Mesendoderm (in vitro differentiated cells): ENCODE measurements around the gene MAP4K2.

ENCODE experiments used
- DNase-seq: peaks from one replicate; pipeline ENCODE4 v3.0.0; 2013
- H2AK5ac ChIP-seq: 2 replicates; pipeline ENCODE4 v1.6.1; 2013; ENCODE audit warnings: low read length, inconsistent platforms
- H2BK120ac ChIP-seq: 2 replicates; pipeline ENCODE4 v1.6.1; 2013; ENCODE audit warnings: low read depth, mild to moderate bottlenecking, low read length, moderate library complexity, mixed read lengths
- H2BK15ac ChIP-seq: replicated peaks from 2 replicates; pipeline ENCODE4 v1.6.1; 2013; ENCODE audit warnings: low read depth, mild to moderate bottlenecking, moderate library complexity
- H2BK5ac ChIP-seq: 2 replicates; pipeline ENCODE4 v1.6.1; 2013; ENCODE audit warnings: low read length, inconsistent platforms
- H3K18ac ChIP-seq: 2 replicates; pipeline ENCODE4 v1.6.1; 2013; ENCODE audit warnings: mild to moderate bottlenecking, low read length, mixed read lengths
- H3K23ac ChIP-seq: one replicate; pipeline ENCODE4 v1.6.1; 2013; ENCODE audit warnings: low read length
- H3K27ac ChIP-seq: 2 replicates; pipeline ENCODE4 v1.5.1; 2013; ENCODE audit warnings: low read depth, mild to moderate bottlenecking, inconsistent platforms, low read length, moderate library complexity
- H3K27me3 ChIP-seq: 2 replicates; pipeline ENCODE4 v1.6.1; 2013; ENCODE audit warnings: low read length, control low read depth, mild to moderate bottlenecking, inconsistent platforms; ENCODE audit not compliant: insufficient read depth, poor library complexity
- H3K36me3 ChIP-seq: 2 replicates; pipeline ENCODE4 v1.6.1; 2013; ENCODE audit warnings: low read length, inconsistent platforms; ENCODE audit not compliant: control insufficient read depth, insufficient read depth
- H3K4ac ChIP-seq: one replicate; pipeline ENCODE4 v1.6.1; 2013; ENCODE audit warnings: low read depth, mild to moderate bottlenecking, low read length, moderate library complexity
- H3K4me1 ChIP-seq: 2 replicates; pipeline ENCODE4 v1.6.1; 2013; ENCODE audit warnings: low read depth, low read length, inconsistent platforms; ENCODE audit not compliant: control insufficient read depth
- H3K4me2 ChIP-seq: 2 replicates; pipeline ENCODE4 v1.6.1; 2013; ENCODE audit warnings: low read length
- H3K4me3 ChIP-seq: 2 replicates; pipeline ENCODE4 v1.5.1; 2013; ENCODE audit warnings: mild to moderate bottlenecking, low read length
- H3K56ac ChIP-seq: one replicate; pipeline ENCODE4 v1.6.1; 2013; ENCODE audit warnings: low read length
- H3K79me1 ChIP-seq: 2 replicates; pipeline ENCODE4 v1.6.1; 2013; ENCODE audit warnings: low read length, inconsistent platforms
- H3K79me2 ChIP-seq: 2 replicates; pipeline ENCODE4 v1.6.1; 2013; ENCODE audit warnings: mild to moderate bottlenecking, low read length; ENCODE audit not compliant: control insufficient read depth, insufficient read depth
- H3K9ac ChIP-seq: 2 replicates; pipeline ENCODE4 v1.6.1; 2013; ENCODE audit warnings: low read length, inconsistent platforms
- H4K5ac ChIP-seq: one replicate; pipeline ENCODE4 v1.6.1; 2013; ENCODE audit warnings: low read length
- H4K8ac ChIP-seq: one replicate; pipeline ENCODE4 v1.6.1; 2013; ENCODE audit warnings: low read depth, mild to moderate bottlenecking, control low read depth, low read length, moderate library complexity
- WGBS: extraction: QIAGEN DNeasy Blood & Tissue Kit; methylation state at CpG from one replicate; pipeline ENCODE4 v1.1.7; 2013; ENCODE audit warnings: low lambda C conversion rate, missing lambda C conversion rate; ENCODE audit not compliant: insufficient coverage; ENCODE audit errors: extremely low coverage; 5-methylcytosine and 5-hydroxymethylcytosine counted together

Gene MAP4K2

DNA sequence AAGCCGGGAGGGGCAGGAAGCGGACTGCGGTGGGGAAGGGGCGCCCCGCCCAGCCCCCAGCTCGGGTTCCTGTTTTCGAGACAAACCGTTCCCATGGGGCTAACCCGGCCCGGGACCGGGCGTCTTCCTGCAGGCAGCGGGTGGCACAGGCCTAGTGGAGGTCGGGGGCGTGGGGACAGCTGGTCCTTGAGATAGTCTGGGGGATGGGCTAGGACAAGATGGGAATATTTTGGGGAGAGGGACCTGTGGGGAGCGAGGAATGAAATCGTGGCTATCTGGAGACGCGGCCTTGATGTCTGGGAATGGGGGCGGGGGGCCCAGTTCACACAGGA is 57.9 kb downstream of the MAP4K2 start:
- H3K4ac ChIP-seq, result no peak overlapping the region
- no peak overlapping the region for H2BK120ac ChIP-seq
- H3K27ac ChIP-seq, result no peak overlapping the region
- peak overlapping the region; percentile 62 for H3K56ac ChIP-seq
- no peak overlapping the region for H4K8ac ChIP-seq
- no peaks in the 10 kb centered on the region for H3K79me2 ChIP-seq
- no peak overlapping the region for H4K5ac ChIP-seq
- peak overlapping the region; percentile 35 for H3K9ac ChIP-seq
- peak overlapping the region; percentile 3 for H3K4me3 ChIP-seq
- H3K18ac ChIP-seq, result peak overlapping the region; percentile 53
- H3K27me3 ChIP-seq, result peaks cover 21% of the 10 kb centered on the region
- DNase-seq, result no peak
- no peak overlapping the region for H2AK5ac ChIP-seq
- no peak overlapping the region for H2BK5ac ChIP-seq
- WGBS, result no CpG with 5 or more reads among the region's 20 CpGs
- no peak overlapping the region for H2BK15ac ChIP-seq
- no peak overlapping the region for H3K23ac ChIP-seq
- no peaks in the 10 kb centered on the region for H3K36me3 ChIP-seq
- H3K4me2 ChIP-seq, result peak overlapping the region; percentile 88
- no peaks in the 10 kb centered on the region for H3K79me1 ChIP-seq
- no peaks in the 10 kb centered on the region for H3K4me1 ChIP-seq

GRCh38 chr11:64744544-64745188 is 58.3 kb downstream of the MAP4K2 start:
- Histone ChIP-seq H3K79me2 (no peaks in the 10 kb centered on the region), H3K23ac (no peak overlapping the region), H4K8ac (no peak overlapping the region), H4K5ac (no peak overlapping the region), H3K27ac (no peak overlapping the region), H2BK15ac (no peak overlapping the region), H3K79me1 (no peaks in the 10 kb centered on the region), H3K4me1 (no peaks in the 10 kb centered on the region), H3K36me3 (no peaks in the 10 kb centered on the region), H3K4me3 (no peak overlapping the region), H2AK5ac (no peak overlapping the region), H3K9ac (no peak overlapping the region), H3K56ac (peak overlapping the region; percentile 62), H3K18ac (peak overlapping the region; percentile 53), H3K27me3 (peaks cover 21% of the 10 kb centered on the region), H2BK120ac (no peak overlapping the region), H3K4me2 (peak overlapping the region; percentile 36), H3K4ac (no peak overlapping the region), H2BK5ac (no peak overlapping the region)
- no peak for DNase-seq
- no CpG with 5 or more reads among the region's 89 CpGs for WGBS

GRCh38 chr11:64743591-64744543 is 59.1 kb downstream of the MAP4K2 start, which contains the start of gene RASGRP2:
Gene RASGRP2 (minus strand): TSS chr11:64744142. CDS start chr11:64742866, 1,276 bp downstream.
- Histone ChIP-seq H2AK5ac (no peak within 1 kb of the TSS), H2BK15ac (no peak within 1 kb of the TSS), H3K4me3 (no peak within 1 kb of the TSS), H3K27ac (no peak within 1 kb of the TSS), H3K27me3 (peaks cover 21% of the 10 kb centered on the region), H3K79me2 (no peaks in the 10 kb centered on the region), H3K9ac (no peak within 1 kb of the TSS), H3K4ac (no peak within 1 kb of the TSS), H3K23ac (no peak within 1 kb of the TSS), H3K4me2 (peak within 1 kb of the TSS; percentile 36), H2BK120ac (no peak within 1 kb of the TSS), H4K5ac (no peak within 1 kb of the TSS), H3K79me1 (no peaks in the 10 kb centered on the region), H3K36me3 (no peaks in the 10 kb centered on the region), H2BK5ac (no peak within 1 kb of the TSS), H3K4me1 (no peaks in the 10 kb centered on the region), H3K56ac (peak within 1 kb of the TSS; percentile 62), H4K8ac (no peak within 1 kb of the TSS), H3K18ac (peak within 1 kb of the TSS; percentile 53)
- no CpG with 5 or more reads among the region's 57 CpGs for WGBS
- DNase-seq, result peak; percentile 42

DNA sequence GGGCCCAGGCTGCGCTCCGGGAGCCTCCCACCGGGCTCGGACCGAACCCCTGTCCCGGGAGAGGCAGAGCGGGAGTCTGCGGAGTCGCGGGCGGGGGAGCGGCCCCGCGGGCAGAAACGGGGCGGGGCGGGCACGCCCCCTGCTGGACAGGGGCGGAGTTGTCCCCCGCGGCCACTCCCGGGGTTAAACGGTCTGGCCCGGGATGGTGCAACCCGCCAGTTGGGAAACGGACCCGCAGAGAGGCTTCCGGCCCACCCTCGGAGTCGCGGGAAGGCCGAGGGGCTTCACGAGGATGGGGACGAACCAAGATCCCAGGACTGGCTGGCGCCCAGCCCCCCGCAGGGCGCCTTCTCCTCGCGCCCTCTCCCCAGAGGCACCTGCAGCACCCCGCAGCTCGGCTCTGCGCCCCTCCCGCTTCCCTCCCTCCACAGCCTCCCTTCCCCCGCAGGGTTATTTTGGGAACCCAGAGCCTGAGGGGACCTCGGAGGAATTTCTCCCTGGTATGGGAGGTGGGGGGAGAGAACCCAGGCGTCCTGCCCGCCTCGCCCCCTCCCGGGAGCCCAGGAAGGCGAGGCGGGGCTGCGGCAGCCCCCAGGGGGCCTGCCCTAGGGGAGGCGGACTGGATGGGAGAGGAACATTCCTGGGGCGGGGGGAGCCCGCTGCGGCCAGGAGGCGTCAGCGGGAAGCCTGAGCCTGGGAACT is 60.0 kb downstream of the MAP4K2 start:
- Histone ChIP-seq H3K18ac (no peak overlapping the region), H2BK15ac (no peak overlapping the region), H3K56ac (peak overlapping the region; percentile 70), H2AK5ac (no peak overlapping the region), H4K5ac (no peak overlapping the region), H4K8ac (no peak overlapping the region), H3K79me2 (no peaks in the 10 kb centered on the region), H3K23ac (no peak overlapping the region), H3K4me2 (peak overlapping the region; percentile 61), H3K27me3 (peaks cover 21% of the 10 kb centered on the region), H2BK5ac (no peak overlapping the region), H3K9ac (peak overlapping the region; percentile 42), H3K36me3 (no peaks in the 10 kb centered on the region), H3K4me3 (no peak overlapping the region), H2BK120ac (no peak overlapping the region), H3K79me1 (no peaks in the 10 kb centered on the region), H3K4me1 (no peaks in the 10 kb centered on the region), H3K27ac (no peak overlapping the region), H3K4ac (no peak overlapping the region)
- no CpG with 5 or more reads among the region's 58 CpGs for WGBS
- peak; percentile 45 for DNase-seq

- no peak overlapping the region for H2BK120ac ChIP-seq
- H4K8ac ChIP-seq, result no peak overlapping the region
- no peaks in the 10 kb centered on the region for H3K79me1 ChIP-seq
- H3K27me3 ChIP-seq, result peaks cover 21% of the 10 kb centered on the region
- H3K4me1 ChIP-seq, result no peaks in the 10 kb centered on the region
- H2BK15ac ChIP-seq, result no peak overlapping the region
- peak overlapping the region; percentile 42 for H3K9ac ChIP-seq
- peak; percentile 32 for DNase-seq
- H3K18ac ChIP-seq, result no peak overlapping the region
- no peaks in the 10 kb centered on the region for H3K79me2 ChIP-seq
- no peaks in the 10 kb centered on the region for H3K36me3 ChIP-seq
- no peak overlapping the region for H3K4ac ChIP-seq
- WGBS, result no CpG with 5 or more reads among the region's 54 CpGs
- no peak overlapping the region for H2AK5ac ChIP-seq
- H3K4me3 ChIP-seq, result no peak overlapping the region
- H4K5ac ChIP-seq, result no peak overlapping the region
- H2BK5ac ChIP-seq, result no peak overlapping the region
- no peak overlapping the region for H3K27ac ChIP-seq
- H3K56ac ChIP-seq, result peak overlapping the region; percentile 70
- H3K23ac ChIP-seq, result no peak overlapping the region
- H3K4me2 ChIP-seq, result peak overlapping the region; percentile 61
Measured at GRCh38 chr11:64742087-64742888, 60.7 kb downstream of the MAP4K2 start.
